HL-60/S4 treated with phorbol 12-myristate 13-acetate at 8.2 ng/mL for 4 days and 3 days (cell line): Measurements from ENCODE around the gene CCDC88C.

Experiments used
- in situ Hi-C: fragments of 300-500 bp; cut with MboI; formaldehyde crosslinking; loops from 2 replicates; pipeline ENCODE4 v1.15.0; 2022; ENCODE audit warnings: low sequenced_read_pairs

The CCDC88C gene

GRCh38 chr14:91366749-91367148 lies 50.9 kb downstream of the CCDC88C start:
- in situ Hi-C loops, result no loop called here

GRCh38 chr14:91365552-91365951 lies 52.1 kb downstream of the CCDC88C start:
- in situ Hi-C loops, result no loop called here

- in situ Hi-C loops, result no loop called here
Observed at GRCh38 chr14:91364524-91365270, 52.9 kb downstream of the CCDC88C start.

GRCh38 chr14:91363776-91364523 lies 53.7 kb downstream of the CCDC88C start:
- in situ Hi-C loops, result no loop called here

GRCh38 chr14:91361233-91361811 lies 56.3 kb downstream of the CCDC88C start:
- in situ Hi-C loops, result no loop called here

GRCh38 chr14:91360490-91361232 lies 57.0 kb downstream of the CCDC88C start:
- in situ Hi-C loops, result no loop called here

GRCh38 chr14:91358654-91359220 lies 58.9 kb downstream of the CCDC88C start:
- in situ Hi-C loops, result no loop called here

GRCh38 chr14:91358025-91358319 lies 59.6 kb downstream of the CCDC88C start:
- in situ Hi-C loops, result no loop called here

GRCh38 chr14:91357272-91358024 lies 60.2 kb downstream of the CCDC88C start:
- in situ Hi-C loops, result no loop called here

- in situ Hi-C loops, result no loop called here
Observed at GRCh38 chr14:91356181-91356763, 61.3 kb downstream of the CCDC88C start.

- in situ Hi-C loops, result no loop called here
Observed at GRCh38 chr14:91354979-91355685, 62.5 kb downstream of the CCDC88C start.

- in situ Hi-C loops, result no loop called here
Observed at GRCh38 chr14:91354221-91354916, 63.3 kb downstream of the CCDC88C start.

GRCh38 chr14:91352728-91353692 lies 64.6 kb downstream of the CCDC88C start:
- in situ Hi-C loops, result no loop called here

- in situ Hi-C loops, result no loop called here
Observed at GRCh38 chr14:91352053-91352452, 65.6 kb downstream of the CCDC88C start.

- in situ Hi-C loops, result no loop called here
Observed at GRCh38 chr14:91351512-91351862, 66.1 kb downstream of the CCDC88C start.

- in situ Hi-C loops, result no loop called here
Observed at GRCh38 chr14:91350813-91351511, 66.7 kb downstream of the CCDC88C start.

- in situ Hi-C loops, result no loop called here
Observed at GRCh38 chr14:91350483-91350812, 67.2 kb downstream of the CCDC88C start.
